GM18870 (cell line): ENCODE data around the gene CTDP1.

Experiments
- ATAC-seq: cut with Tn5 transposase; IDR thresholded peaks from one replicate; pipeline ENCODE4 v1.9.1; 2021; ENCODE audit warnings: moderate library complexity; ENCODE audit not compliant: unreplicated experiment

The CTDP1 gene

DNA sequence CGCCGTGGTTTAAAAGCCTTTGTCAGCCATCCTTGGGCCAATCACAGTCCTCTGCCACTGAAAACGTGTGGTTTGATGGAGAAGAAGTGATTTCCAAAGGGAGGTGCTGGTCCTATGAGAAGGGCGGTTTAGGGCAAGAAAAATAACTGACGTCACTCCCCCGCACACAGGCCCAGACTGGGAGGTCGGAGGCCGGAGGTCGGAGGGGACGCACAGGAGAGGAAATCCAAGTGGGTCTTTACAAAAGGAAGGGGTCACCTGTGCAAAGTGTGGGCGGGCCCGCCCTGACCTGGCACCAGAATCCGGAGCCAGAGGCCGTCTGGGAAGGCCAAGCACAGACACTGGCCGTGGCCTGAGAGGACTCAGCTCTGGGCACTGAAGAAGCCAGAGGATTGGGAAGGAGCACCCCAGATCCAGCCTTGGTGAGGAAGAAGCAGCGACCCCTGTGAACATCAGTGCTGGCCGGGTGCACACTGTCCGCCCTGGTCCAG, 100.1 kb downstream of the CTDP1 start:
- no peak for ATAC-seq

DNA sequence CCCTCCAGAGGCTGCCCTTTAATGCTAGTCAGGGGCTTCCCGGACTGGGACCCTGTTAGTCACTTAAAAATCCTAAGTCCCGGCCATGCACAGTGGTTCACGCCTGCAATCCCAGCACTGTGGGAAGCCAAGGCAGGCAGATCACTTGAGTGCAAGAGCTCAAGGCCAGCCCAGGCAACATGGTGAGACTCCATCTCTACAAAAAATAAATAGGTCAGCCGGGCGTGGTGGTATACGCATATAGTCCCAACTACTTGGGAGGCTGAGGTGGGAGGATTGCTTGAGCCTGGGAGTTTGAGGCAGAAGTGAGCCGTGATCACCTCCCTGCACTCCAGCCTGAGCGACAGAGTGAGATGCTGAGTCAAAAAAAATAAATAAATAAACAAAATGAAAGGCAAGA, 100.9 kb downstream of the CTDP1 start:
- ATAC-seq, result no peak

DNA sequence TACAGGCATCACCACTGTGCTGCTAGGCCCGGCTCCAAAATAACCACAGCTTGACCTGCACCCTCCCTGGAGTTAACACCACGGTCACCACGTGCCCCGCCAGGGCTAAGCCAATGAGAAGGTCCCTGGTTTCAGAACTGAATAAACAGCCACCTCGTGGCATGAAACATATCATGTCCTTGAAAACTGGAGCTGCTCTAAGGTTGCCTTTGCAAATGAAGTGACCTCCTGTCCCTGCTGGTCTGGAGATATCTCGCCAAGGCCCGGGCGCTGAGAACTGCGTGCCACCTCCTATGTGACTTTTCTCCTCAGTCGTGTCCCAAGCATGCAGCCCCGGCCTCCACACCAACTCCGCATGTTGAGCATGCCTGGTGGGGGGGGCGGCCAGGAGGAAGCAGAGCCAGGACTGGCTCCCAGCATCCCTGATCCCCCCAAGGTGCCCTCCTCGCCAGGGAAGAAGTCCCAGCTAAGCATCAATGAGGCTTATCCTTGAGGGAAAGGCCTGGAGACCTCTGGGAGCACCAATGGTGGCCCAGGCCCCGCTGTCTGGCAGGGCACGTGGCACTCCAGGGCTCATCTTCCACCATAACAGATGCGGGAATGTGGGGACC, 101.8 kb downstream of the CTDP1 start:
- ATAC-seq, result no peak

DNA sequence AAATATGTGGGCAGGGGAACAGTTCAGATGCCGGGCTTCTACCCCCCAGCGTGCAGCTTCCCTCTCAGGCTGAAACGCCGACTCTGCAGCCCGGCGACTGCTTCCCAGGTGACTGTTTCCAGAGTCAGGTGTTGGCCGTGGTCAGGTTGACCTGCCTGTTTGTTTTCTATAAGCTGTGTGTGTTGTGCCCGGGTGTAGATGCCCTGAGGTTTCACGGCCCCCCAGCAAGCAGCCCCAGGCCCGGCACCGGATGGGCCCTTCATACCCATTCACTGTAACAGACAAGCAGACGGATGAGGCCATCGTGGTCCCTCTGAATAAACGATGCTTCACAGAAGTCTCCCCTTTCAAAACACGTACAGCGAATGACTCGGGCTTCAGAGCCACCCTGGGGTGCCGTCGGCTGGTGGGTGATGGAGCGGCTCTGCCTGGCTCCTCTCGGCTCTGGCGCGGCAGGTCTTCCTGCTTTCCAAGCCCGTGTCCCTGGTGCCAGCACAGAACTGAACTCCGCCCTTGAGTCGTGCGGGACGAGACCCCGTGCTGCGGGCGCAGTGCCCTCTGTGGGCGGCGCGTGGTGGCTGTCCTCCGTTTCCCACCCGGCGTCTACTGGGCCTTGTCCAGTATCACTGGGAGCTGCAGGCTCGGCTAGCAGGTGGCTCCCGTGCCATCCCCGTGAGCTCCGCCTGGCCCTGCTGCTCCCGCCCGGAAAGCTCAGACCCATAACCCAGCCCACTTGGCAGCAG, 103.1 kb downstream of the CTDP1 start:
- ATAC-seq, result no peak

DNA sequence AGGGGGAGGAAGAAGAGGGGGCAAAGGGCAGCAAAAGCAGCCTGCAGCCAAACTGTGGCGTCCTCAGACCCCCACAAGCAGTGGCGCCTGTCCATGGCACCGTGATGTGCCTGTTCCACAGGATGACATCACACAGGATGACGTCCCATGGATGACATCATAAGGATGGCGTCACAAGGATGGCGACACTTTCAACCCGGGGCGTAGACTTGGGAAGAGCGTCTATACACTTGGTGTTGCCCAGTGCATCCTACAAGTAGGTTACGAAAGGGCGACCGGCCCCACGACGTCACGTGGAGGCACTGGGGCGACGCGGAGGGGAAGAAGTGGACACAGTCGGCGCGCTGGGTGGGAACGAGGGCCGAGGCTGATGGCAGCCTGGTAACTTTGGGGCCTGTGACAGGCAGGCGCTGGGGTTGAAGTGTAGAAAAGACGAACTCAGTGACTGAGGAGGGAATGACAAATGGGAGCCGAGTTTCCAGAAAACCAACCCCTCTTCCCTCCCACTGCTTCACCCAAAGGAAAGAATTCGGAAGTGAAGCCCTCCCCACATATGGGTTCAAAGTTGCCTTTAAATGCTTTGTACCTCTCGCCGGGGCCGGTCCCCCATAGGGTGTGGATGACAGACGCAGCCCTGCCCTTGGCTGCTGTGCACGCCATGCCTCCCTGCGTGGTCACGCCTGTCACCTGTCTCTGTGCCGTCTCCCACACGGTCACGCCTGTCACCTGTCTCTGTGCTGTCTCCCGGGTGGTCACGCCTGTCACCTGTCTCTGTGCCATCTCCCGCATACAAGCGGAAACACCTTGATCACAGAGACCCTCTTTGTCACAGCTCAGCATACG, 104.7 kb downstream of the CTDP1 start:
- no peak for ATAC-seq

DNA sequence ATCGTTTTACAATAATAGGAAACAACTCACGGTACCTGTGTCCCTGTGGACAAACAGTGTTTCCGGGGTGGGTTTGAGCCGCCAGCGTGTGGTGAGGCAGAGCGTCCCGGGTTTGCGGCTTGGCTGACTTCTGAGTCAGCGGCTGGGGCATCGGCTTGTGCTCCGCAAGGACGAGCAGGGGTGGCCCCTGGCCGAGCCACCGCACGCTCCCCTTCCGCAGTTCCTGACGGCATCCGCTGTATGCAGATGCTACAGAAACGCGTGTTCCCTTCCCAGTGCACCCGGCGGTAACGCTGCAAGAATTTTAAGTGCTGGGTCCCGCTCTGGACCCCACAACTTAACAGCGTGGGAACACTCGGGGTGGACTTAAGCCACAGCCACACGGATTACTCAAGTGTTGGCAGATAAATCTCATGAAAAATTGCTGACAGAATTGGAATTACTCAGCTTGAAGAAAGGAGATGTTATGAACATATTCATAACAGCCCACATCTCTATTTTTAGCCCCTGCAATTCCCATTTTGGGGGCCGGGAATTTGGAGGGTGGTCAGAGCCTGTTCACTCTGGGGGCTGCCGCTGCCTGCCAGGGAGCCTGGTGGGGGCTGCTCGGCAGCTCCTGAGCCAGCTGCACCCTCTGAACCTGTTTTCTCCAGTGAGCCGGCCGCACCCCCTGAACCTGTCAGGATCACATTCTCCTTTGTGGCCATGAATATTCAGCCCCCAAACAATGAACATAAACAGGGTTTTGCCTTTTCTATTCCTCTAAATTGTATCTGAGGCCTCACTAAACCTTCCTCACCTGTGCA, 105.6 kb downstream of the CTDP1 start:
- ATAC-seq, result no peak

DNA sequence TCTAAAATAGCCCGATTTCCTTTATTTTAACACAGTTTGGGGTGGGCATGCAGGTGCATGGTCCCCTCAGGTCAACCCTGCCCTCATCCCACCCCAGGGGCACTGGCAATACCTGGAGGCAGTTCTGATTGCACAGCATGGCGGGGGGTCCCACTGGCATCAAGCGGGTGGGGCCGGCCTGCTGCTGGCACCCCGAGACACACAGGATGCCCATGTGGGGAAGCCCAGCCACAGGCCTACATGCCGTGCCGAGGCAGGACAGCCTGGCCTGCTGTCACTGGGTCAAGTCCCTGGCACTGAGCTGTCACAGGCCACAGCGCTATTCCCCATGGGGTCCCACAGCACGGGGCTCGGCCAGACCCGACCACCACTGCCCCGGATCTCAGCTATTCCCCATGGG, 106.2 kb downstream of the CTDP1 start:
- no peak for ATAC-seq

DNA sequence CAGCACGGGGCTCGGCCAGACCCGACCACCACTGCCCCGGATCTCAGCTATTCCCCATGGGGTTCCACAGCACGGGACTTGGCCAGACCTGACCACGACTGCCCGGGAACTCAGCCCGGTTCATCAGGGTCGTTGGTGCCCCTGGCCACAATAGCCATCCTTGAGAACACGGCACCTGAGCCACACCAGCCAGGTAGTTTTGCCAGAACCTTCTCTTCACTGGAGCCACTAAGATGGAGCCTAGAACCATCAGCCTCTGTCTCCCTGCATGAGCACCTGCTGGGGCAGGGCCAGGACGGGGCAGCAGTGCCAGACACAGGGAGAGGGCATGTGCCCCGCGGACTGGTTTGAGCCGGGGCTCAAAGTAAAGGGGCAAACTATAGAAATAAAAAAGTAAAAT, 106.7 kb downstream of the CTDP1 start:
- no peak for ATAC-seq

DNA sequence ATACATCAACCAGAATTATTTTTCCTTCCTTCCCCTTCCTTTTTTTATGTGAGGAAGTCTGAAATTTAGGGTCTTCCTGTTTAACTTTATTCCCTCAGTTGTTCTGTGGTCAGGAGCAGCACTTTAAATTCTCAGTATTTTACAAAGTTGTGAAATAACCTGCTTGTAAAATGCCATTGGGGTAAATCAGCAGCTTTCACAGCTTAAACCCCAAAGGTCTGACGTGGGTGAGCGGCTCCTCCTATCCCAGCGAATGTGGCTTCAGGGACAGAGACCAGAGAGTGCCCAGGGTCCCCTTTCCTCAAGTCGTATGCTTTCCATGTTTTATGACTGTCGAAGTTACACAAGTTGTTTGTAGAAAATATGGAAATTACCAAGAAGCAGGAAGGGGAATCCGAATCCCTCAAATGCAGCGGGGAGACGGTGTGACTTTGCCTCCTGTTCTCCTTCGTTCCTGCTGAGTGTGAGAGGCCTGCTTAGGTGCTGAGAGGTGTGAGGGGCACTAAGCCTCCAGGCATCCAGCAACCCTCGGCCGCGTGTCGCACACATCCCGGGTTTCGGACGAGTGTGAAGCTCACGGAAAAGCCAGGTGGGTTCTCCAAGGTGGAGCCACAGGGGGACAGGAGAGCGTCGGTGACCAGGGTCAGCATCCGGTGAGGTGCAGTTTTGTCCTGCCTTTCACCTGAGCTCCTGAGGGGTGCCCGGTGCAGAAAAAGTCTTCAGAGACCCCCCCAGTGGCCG, 107.4 kb downstream of the CTDP1 start:
- no peak for ATAC-seq

DNA sequence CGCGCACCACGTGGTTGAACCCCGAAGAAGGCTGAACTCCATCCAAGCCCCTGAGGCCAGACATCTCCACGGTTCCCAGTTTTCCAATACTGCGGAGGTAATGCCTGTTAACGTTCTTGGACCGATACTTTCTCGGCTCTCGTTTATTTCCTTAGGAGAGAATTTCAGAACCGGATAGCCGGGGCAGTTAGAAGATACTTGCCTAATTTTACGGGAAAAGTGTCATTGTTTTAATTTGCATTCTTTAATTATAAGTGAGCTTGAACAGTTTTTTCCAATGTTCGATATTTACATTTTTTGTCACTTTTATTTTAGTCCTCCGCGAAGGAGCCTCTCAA, 107.9 kb downstream of the CTDP1 start:
- ATAC-seq, result no peak

DNA sequence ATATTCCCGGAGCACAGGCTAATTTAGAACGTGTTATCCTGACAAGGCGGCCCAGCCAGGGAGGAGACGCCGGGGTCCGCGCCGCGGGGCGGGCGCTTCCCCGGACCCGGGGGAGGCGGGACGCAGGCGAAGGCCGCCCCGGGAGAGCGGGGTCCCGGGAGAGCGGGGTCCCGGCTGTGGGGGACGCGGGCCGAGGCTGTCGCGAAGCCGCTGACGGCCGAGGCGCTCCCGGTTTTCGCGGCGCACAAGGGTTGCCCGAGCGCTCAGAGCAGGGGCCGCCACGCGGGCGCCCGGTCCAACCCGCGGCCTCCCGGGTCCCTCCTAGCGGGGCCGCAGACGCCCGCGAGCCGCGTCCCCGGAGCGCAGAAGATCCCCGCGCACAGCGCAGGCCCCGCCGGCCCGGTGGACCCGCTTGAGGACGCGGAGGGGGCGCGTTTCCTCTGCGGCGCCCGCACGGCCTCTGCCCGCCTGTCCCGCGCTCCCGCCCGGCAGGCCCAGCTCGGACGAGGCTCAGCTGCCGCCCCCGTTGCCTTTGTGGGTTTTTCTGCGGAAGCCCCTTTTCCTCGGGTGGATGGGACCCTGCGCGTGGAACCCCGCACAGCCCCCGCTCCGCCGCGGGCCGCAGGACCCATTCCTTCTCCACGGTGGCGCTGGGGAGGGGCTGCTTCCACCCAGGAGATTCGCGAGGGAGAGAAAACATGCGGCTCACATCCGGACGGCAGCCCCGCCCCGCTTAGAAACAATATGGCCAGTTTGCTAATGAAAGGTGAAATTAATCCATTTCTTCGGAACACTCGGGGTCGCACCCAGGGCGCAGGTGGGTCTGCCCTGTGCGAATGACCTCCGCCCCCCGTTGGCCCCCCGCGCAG, 108.5 kb downstream of the CTDP1 start:
- no peak for ATAC-seq

DNA sequence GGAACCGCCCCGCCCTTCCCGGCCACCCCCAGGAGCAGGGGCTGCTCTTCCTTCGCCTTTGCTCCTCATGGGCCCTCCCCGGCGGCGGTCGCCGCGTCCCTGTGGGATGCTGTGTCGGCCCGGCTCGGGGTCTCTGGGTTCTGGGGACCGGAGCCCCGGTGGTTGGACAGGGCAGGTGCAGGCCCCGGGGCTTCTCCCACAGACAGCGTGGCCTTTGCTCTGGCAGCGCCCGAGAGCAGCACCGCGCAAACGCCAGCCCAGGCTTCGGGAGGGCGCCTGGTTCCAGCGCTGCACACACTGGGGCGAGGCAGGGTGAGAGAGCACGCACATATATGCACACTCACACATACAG, 109.1 kb downstream of the CTDP1 start:
- no peak for ATAC-seq

DNA sequence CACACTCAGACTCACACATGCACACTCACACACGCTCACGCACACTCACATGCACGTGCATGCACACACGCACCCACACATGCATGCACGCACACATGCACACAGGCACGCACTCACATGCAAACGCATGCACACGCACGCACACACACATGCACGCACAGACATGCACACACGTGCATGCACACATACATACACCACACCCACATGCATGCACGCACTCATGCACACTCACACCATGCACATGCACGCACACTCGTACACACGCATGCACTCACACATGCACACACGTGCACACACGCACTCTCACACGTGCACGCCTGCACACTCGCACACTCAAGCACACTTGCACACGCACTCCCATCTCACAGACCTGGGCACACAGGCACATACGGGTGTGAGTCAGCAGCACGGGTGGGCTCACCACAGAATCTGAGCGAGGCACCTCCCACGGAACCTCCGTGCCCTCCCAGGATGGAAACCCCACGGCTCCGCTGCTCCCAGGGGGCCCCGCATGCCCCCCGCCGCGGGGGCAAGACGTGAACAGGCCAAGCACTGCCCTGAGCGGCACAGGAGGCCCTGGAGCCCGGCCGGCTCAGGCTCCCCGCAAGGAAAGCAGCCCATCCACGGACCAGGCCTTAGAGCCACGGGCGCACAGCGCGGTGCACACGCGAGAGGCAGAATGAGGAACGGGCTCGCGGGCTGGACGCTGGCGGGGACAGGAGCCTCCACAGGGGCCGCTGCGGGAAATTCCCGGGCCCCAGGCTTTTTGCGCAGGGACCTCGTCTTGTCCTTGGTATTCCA, 109.7 kb downstream of the CTDP1 start:
- ATAC-seq, result no peak

DNA sequence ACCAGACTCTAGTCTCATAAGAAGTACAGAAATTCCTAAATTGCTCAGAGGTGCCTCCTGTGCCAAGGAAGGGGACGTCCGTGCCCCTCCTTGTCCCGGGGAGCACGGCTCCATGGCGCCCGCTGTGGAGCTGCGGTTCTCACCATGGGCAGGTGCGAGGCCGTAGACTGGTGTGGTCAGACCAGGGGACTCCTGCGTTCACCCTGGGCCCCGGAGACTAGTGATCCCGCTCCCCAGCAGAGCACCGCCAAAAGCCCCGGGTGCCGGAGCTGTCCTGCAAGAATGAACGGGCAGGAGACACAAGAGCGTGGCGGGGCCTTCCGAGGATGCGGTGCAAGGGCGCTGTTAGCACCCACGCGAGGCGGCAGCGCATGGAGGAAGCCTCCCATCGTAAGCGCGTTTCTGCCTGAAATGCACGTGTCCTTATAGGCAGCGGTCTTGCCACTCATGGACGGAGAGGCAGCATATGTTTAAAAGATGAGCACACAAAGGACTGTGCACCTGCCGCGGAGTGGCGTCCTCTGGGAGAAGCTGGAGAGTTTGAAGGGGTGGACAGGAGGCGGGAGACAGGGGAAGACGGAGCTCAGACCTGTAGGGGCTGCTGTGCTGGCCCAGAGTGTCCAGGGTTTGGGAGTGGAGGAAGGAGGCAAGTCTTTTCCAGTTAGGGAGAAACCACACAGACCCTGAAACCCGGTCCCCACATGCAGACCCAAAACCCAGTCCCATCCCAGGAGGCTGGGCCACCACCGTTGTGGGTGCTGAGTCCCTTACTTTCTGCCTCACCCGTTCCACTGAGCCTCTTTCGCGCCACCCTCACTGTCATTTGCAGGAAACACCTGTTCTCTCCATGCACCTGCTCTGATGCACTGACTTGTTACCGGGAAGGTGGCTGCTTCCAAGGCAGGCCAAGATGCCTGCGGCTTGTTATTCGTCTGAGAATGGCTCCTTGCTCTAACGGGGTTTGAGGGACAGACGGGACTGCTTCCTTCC, 110.6 kb downstream of the CTDP1 start:
- no peak for ATAC-seq

DNA sequence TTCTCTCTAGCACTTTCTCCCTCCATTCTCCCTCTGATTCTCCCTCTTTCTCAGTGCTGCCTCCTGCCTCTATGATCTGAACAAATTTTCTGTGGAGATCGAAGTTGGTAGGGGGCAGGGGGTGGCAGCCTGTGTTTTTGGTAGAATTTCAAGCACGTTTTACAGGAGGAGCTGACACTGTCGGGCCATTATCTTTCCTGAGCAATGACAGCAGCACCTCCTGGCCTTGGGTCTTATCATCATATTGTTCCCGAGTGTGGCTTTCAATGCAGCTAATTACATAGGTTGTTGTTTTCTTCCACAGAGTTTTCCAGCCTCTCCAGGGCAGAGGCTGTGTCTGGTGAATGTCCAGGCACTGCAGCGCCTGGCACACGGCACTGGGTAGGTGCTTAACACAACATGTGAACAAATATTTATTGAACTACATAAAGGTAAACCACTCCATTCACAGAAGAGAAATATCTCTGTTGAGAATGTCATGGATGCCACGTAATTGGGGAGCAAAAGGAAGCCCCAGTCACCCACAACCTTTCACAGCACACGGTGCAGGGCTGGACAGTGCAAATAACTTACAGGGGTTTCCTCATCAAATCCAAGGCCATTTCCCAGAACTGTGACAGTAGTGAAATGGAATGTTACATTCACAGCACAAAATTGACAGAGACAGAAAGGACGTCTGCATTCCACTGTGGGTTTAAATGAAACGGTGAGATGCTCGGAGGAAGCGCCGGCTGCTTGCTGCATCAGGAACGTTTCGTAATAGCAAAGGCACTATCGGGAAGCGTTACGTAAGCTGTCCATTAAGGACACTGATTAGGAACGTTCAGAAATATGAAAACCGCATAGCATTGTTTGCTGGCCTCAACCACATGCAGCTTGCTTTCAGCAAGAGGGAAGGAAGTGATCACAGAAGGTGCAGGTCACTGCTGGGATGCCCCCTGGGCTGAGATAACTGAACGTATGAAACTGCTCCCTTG, 111.7 kb downstream of the CTDP1 start:
- no peak for ATAC-seq
